Measurements from ENCODE around the gene IGSF21. TPM values are rescaled to one million over a fixed set of nuclear protein-coding genes. Genes with fewer than 3 reads are reported as not detected.

Gene IGSF21
- total and polyA plus RNA-seq, 2 of the 8 experiments (the other 6 are each of a cell fraction or from before 2014, with no cell fraction given), result 22.5 to 28.5 TPM

- Histone ChIP-seq H2BK12ac (ENCODE audit: low read depth, low read length) (peak overlapping the region; percentile 22; the same call in 1 of the 2 replicates), H3K4ac (replicated peaks; ENCODE audit: insufficient read length, low read depth, low read length) (no peak overlapping the region), H2BK120ac (replicated peaks; ENCODE audit: low read depth, low read length) (no peak overlapping the region), H3K9me3 (ENCODE audit: insufficient read depth in 2 of 2, low read depth in 1 of 2, low read length in 1 of 2) (no peaks in the 10 kb centered on the region), H3K9ac (replicated peaks in 1 of 4; ENCODE audit: extremely low read depth in 1 of 4, low read depth in 3 of 4, low read length in 3 of 4) (no peak overlapping the region), H3K56ac (replicated peaks; ENCODE audit: insufficient read length, low read depth, low read length) (no peak overlapping the region), H3K18ac (ENCODE audit: extremely low read depth, low read length) (0 out of 2 replicates have a peak overlapping the region, but pooled peaks have one; percentile 7), H2BK15ac (ENCODE audit: low read length) (no peak overlapping the region; the same call in 1 of the 2 replicates), H4K5ac (ENCODE audit: insufficient read length, low read depth, low read length) (no peak overlapping the region), H3K23me2 (ENCODE audit: low read depth, low read length) (peaks cover 7% of the 10 kb centered on the region; the same call in 1 of the 2 replicates), H4K91ac (replicated peaks; ENCODE audit: insufficient read length, low read length) (no peak overlapping the region), H3K4me1 (replicated peaks in 1 of 4; ENCODE audit: control insufficient read depth in 3 of 4, insufficient read depth in 4 of 4, low read length in 3 of 4) (peaks cover 0 to 7% (median 1%) of the 10 kb centered on the region in 4 experiments; a peak in 3 of 7 replicates), H2AFZ (ENCODE audit: low read length) (no peak overlapping the region), H3K27me3 (replicated peaks in 1 of 4; ENCODE audit: control insufficient read depth in 3 of 4, extremely low read depth in 1 of 4, insufficient read depth in 3 of 4, low read length in 3 of 4) (no peaks in the 10 kb centered on the region), H3K4me3 (ENCODE audit: extremely low read depth in 1 of 4, insufficient read depth in 2 of 4, low read depth in 3 of 4, low read length in 4 of 4) (no peak overlapping the region), H2AK5ac (ENCODE audit: low read depth, low read length) (no peak overlapping the region), H3K79me2 (ENCODE audit: control insufficient read depth in 1 of 2, insufficient read depth in 2 of 2, low read length in 2 of 2) (no peaks in the 10 kb centered on the region), H3K23ac (ENCODE audit: insufficient read length) (no peak overlapping the region), H2BK5ac (ENCODE audit: low read depth, low read length) (peak overlapping the region; percentile 37; the same call in 1 of the 2 replicates), H3K36me3 (ENCODE audit: control insufficient read depth in 2 of 4, insufficient read depth in 4 of 4, low read length in 3 of 4) (no peaks in the 10 kb centered on the region), H4K8ac (ENCODE audit: extremely low read depth, insufficient read depth, low read length) (no peak overlapping the region), H4K20me1 (replicated peaks in 1 of 2; ENCODE audit: control insufficient read depth in 1 of 2, insufficient read depth in 2 of 2, low read length in 2 of 2) (peaks cover 0 to 3% of the 10 kb centered on the region in 2 experiments), H3K27ac (ENCODE audit: low read depth, low read length) (no peak overlapping the region), H2BK20ac (ENCODE audit: low read length) (peak overlapping the region; percentile 80; the same call in 1 of the 2 replicates), H3K4me2 (ENCODE audit: insufficient read depth in 1 of 2, low read depth in 2 of 2, low read length in 2 of 2) (no peak overlapping the region), H3K79me1 (ENCODE audit: low read depth, low read length) (no peaks in the 10 kb centered on the region), H3K14ac (ENCODE audit: insufficient read length) (no peak overlapping the region)
- ChIA-PET POLR2A (ENCODE audit: partially characterized antibody) (no interaction called here), CTCF (ENCODE audit: partially characterized antibody) (interaction anchor here (0.6 to 9.4 kb wide), 11 partner anchors 7 to 382 kb away, joined by 3 to 132 read pairs (median 9); no protein-coding TSS in a partner anchor)
- WGBS, 2 experiments (ENCODE audit: extremely low coverage in 1 of 2, insufficient coverage in 1 of 2, insufficient read length in 1 of 2, insufficient replicate concordance in 2 of 2, low coverage in 1 of 2, low lambda C conversion rate in 2 of 2, missing lambda C conversion rate in 1 of 2), result 92% methylated on average over 6 of the region's 6 CpGs; no CpG with 5 or more reads in 1 of the 2 experiments
- FAIRE-seq, result no peak
- no peak for DNase-seq (ENCODE audit: low read depth in 1 of 2, low spot score in 2 of 2)
- TF ChIP-seq CTCF (IDR thresholded peaks at IDR 0.05; ENCODE audit: control extremely low read depth in 1 of 3, insufficient read depth in 1 of 3, low read depth in 1 of 3, low read length in 3 of 3) (no peak), RAD21 (IDR thresholded peaks at IDR 0.05 in 1 of 2, conservative IDR thresholded peaks at IDR 0.05 in 1 of 2; ENCODE audit: low read depth in 2 of 2, low read length in 2 of 2) (no peak), CHD1 (IDR thresholded peaks at IDR 0.05; ENCODE audit: low read depth, low read length) (no peak), RFX5 (IDR thresholded peaks at IDR 0.05; ENCODE audit: borderline replicate concordance, low read depth, low read length) (no peak), SIX5 (IDR thresholded peaks at IDR 0.05; ENCODE audit: low read depth, low read length) (no peak), POLR2AphosphoS5 (IDR thresholded peaks at IDR 0.05; ENCODE audit: low read depth, low read length) (no peak), EP300 (IDR thresholded peaks at IDR 0.05; ENCODE audit: borderline replicate concordance in 1 of 2, low read depth in 2 of 2, low read length in 2 of 2) (no peak), JUN (IDR thresholded peaks at IDR 0.05; ENCODE audit: low read depth, low read length) (no peak), TAF7 (optimal IDR thresholded peaks at IDR 0.05; ENCODE audit: borderline replicate concordance, low read depth, low read length) (no peak)
Observed at GRCh38 chr1:18304151-18304869, 196.7 kb downstream of the IGSF21 start.
